Esophagus (tissue), 2 donors: ENCODE data around the gene FANCC. TPM values are rescaled to one million over a fixed set of nuclear protein-coding genes. Genes with fewer than 3 reads are reported as not detected.
"Not testable (repeated sequence)": the region's sequence is repeated elsewhere in the genome, so short reads cannot be mapped to it uniquely, and the experiment has no call there.

Experiments used
- H3K27ac ChIP-seq, 2 donors: one replicate each; pipeline ENCODE4 v1.5.1; 2013; ENCODE audit warnings: low read depth in 2 of 2, mild to moderate bottlenecking in 2 of 2, inconsistent platforms in 1 of 2, low read length in 1 of 2, moderate library complexity in 1 of 2
- H3K27me3 ChIP-seq, 2 donors: one replicate each; pipeline ENCODE4 v1.6.1; 2013; ENCODE audit warnings: low read length in 2 of 2, control low read depth in 1 of 2, mild to moderate bottlenecking in 1 of 2; ENCODE audit not compliant: insufficient read depth in 2 of 2, control insufficient read depth in 1 of 2
- H3K36me3 ChIP-seq, 2 donors: one replicate each; pipeline ENCODE4 v1.6.1; 2013; ENCODE audit warnings: low read length in 1 of 2; ENCODE audit not compliant: control insufficient read depth in 2 of 2, insufficient read depth in 2 of 2
- H3K4me1 ChIP-seq, 2 donors: one replicate each; pipeline ENCODE4 v1.6.1; 2013; ENCODE audit warnings: low read length in 1 of 2; ENCODE audit not compliant: control insufficient read depth in 2 of 2, insufficient read depth in 2 of 2
- H3K4me3 ChIP-seq, 2 donors: one replicate each; pipeline ENCODE4 v1.5.1; 2013; ENCODE audit warnings: low read length in 2 of 2, mild to moderate bottlenecking in 2 of 2, low read depth in 1 of 2, moderate library complexity in 1 of 2
- H3K9me3 ChIP-seq, 2 donors: one replicate each; pipeline ENCODE4 v1.6.1; 2013; ENCODE audit warnings: mild to moderate bottlenecking in 2 of 2, low read depth in 1 of 2, low read length in 1 of 2, moderate library complexity in 1 of 2; ENCODE audit not compliant: control insufficient read depth in 2 of 2, insufficient read depth in 1 of 2
- WGBS, 2 donors: extraction: QIAGEN DNeasy Blood & Tissue Kit; methylation state at CpG; one replicate each; pipeline ENCODE4 v1.1.7; 2013; 5-methylcytosine and 5-hydroxymethylcytosine counted together
- polyA plus RNA-seq, 2 donors: library from polyadenylated mRNA; stranded (reverse); fragments of 200-250 nt; gene quantifications; one replicate each; pipeline ENCODE4 v1.2.3, GENCODE V29; 2013
- donor health status: healthy with polysubstance abuse.
- donor health status: Bipolar disorder and iron deficiency.

The FANCC gene
- polyA plus RNA-seq, 2 donors: 2.5 to 3.6 TPM

- Histone ChIP-seq H3K27ac (no peak overlapping the region), H3K36me3 (no peaks in the 10 kb centered on the region), H3K27me3 (no peaks in the 10 kb centered on the region), H3K9me3 (peaks cover 4 to 6% of the 10 kb centered on the region in 2 donors), H3K4me3 (no peak overlapping the region), H3K4me1 (no peaks in the 10 kb centered on the region)
- WGBS, 2 donors: 92 to 97% methylated on average over 2 of the region's 2 CpGs
Observed at GRCh38 chr9:95332860-95333259, 15.4 kb upstream of the FANCC start.

GRCh38 chr9:95330720-95331404 lies 13.4 kb upstream of the FANCC start:
- Histone ChIP-seq H3K9me3 (no peaks in the 10 kb centered on the region), H3K27ac (no peak overlapping the region), H3K4me3 (no peak overlapping the region), H3K4me1 (no peaks in the 10 kb centered on the region), H3K36me3 (no peaks in the 10 kb centered on the region), H3K27me3 (no peaks in the 10 kb centered on the region)
- 83 to 87% methylated on average over 5 of the region's 5 CpGs for WGBS, 2 donors

- not testable (repeated sequence) for H3K27ac ChIP-seq, H3K4me3 ChIP-seq, H3K4me1 ChIP-seq, H3K9me3 ChIP-seq, H3K36me3 ChIP-seq, H3K27me3 ChIP-seq
- WGBS, 2 donors: 88 to 90% methylated on average over 6 of the region's 6 CpGs
Observed at GRCh38 chr9:95329061-95329460, 11.6 kb upstream of the FANCC start.

GRCh38 chr9:95327239-95327865 lies 9.8 kb upstream of the FANCC start:
- H3K27me3 ChIP-seq: no peaks in the 10 kb centered on the region
- H3K27ac ChIP-seq: no peak overlapping the region
- H3K9me3 ChIP-seq: no peaks in the 10 kb centered on the region
- 45 to 61% methylated on average over 1 of the region's 1 CpG for WGBS, 2 donors
- H3K36me3 ChIP-seq: no peaks in the 10 kb centered on the region
- no peaks in the 10 kb centered on the region for H3K4me1 ChIP-seq
- no peak overlapping the region for H3K4me3 ChIP-seq

- 49 to 69% methylated on average over 1 of the region's 1 CpG for WGBS, 2 donors
- Histone ChIP-seq H3K27ac (no peak overlapping the region), H3K27me3 (no peaks in the 10 kb centered on the region), H3K36me3 (no peaks in the 10 kb centered on the region), H3K4me3 (no peak overlapping the region), H3K9me3 (no peaks in the 10 kb centered on the region), H3K4me1 (no peaks in the 10 kb centered on the region)
Observed at GRCh38 chr9:95325221-95325620, 7.7 kb upstream of the FANCC start.

- no peaks in the 10 kb centered on the region for H3K27me3 ChIP-seq
- WGBS, 2 donors: 4 to 7% methylated on average over 9 to 10 of the region's 10 CpGs
- H3K4me3 ChIP-seq: peak overlapping the region; percentile 62 to 95
- peak overlapping the region; percentile 84 to 94 for H3K27ac ChIP-seq
- H3K9me3 ChIP-seq: no peaks in the 10 kb centered on the region
- no peaks in the 10 kb centered on the region for H3K36me3 ChIP-seq
- peaks cover 3 to 4% of the 10 kb centered on the region in 2 donors for H3K4me1 ChIP-seq
Observed at GRCh38 chr9:95317893-95318211, 343 bp upstream of the FANCC start.

GRCh38 chr9:95316794-95317118 lies 753 bp downstream of the FANCC start:
- 0 to 1% methylated on average over 22 of the region's 22 CpGs for WGBS, 2 donors
- H3K27ac ChIP-seq: peak overlapping the region; percentile 84 to 94

GRCh38 chr9:95316274-95316673 lies 1.2 kb downstream of the FANCC start:
- H3K9me3 ChIP-seq: no peaks in the 10 kb centered on the region
- H3K27ac ChIP-seq: peak overlapping the region in 1 of 2 donors; percentile 94
- peak overlapping the region; percentile 62 to 95 for H3K4me3 ChIP-seq
- 30 to 32% methylated on average over 3 of the region's 3 CpGs for WGBS, 2 donors
- H3K36me3 ChIP-seq: no peaks in the 10 kb centered on the region
- H3K27me3 ChIP-seq: no peaks in the 10 kb centered on the region
- peaks cover 3 to 5% of the 10 kb centered on the region in 2 donors for H3K4me1 ChIP-seq

More at GRCh38 chr9:95316794-95317118, 753 bp downstream of the FANCC start:
- peaks cover 3 to 5% of the 10 kb centered on the region in 2 donors for H3K4me1 ChIP-seq
- H3K36me3 ChIP-seq: no peaks in the 10 kb centered on the region
- H3K9me3 ChIP-seq: no peaks in the 10 kb centered on the region
- H3K27me3 ChIP-seq: no peaks in the 10 kb centered on the region
- peak overlapping the region; percentile 62 to 95 for H3K4me3 ChIP-seq

GRCh38 chr9:95315108-95315746 lies 2.3 kb downstream of the FANCC start:
- H3K4me1 ChIP-seq: peaks cover 3 to 5% of the 10 kb centered on the region in 2 donors
- 94 to 96% methylated on average over 12 of the region's 12 CpGs for WGBS, 2 donors
- H3K27ac ChIP-seq: no peak overlapping the region
- H3K27me3 ChIP-seq: no peaks in the 10 kb centered on the region
- H3K36me3 ChIP-seq: no peaks in the 10 kb centered on the region
- no peaks in the 10 kb centered on the region for H3K9me3 ChIP-seq
- no peak overlapping the region for H3K4me3 ChIP-seq
